K562 treated with DMSO at 1 percent for 24 hours (cell line): ENCODE data around the gene GFI1. TPM values are rescaled to one million over a fixed set of nuclear protein-coding genes. Genes with fewer than 3 reads are reported as not detected.

ENCODE experiments used
- total RNA-seq: library from RNA; unstranded; fragments of 300-600 nt; gene quantifications from 2 replicates; pipeline ENCODE4 v1.2.3, GENCODE V29; 2022; ENCODE audit warnings: low read depth; ENCODE audit not compliant: insufficient read depth

The GFI1 gene
- 1.7 and 2.1 TPM in 2 replicates for total RNA-seq

GRCh38 chr1:92486251-92487077 is at the start of gene GFI1:
Gene GFI1 (minus strand): TSS chr1:92486925. CDS start chr1:92483487, 3,438 bp downstream.

Other genes with a start within 250 kb of the GFI1 start
- gene GLMN, start 187.9 kb downstream of the GFI1 start, total RNA-seq, result 5.2 and 7.6 TPM in 2 replicates
- 7.9 and 12.8 TPM in 2 replicates for gene RPAP2, start 187.9 kb downstream of the GFI1 start, total RNA-seq